Heart left ventricle (tissue), 13 donors: Measurements from ENCODE around the gene LPIN1.

Experiments used
- POLR2A ChIP-seq, 2 donors: fragments of 450-650 bp; IDR thresholded peaks; one replicate each; pipeline ENCODE4 v1.6.1; 2017; ENCODE audit warnings: antibody characterized with exemption in 2 of 2, mild to moderate bottlenecking in 2 of 2, moderate library complexity in 2 of 2
- TF ChIP-seq, protein P1 (sequence below), 12 donors: fragments of 200-600 bp; sonication (generic) in 4 of 12; IDR thresholded peaks; one replicate each; pipeline versions ENCODE4 v1.5.0 to v1.8.0; 2018 to 2022; ENCODE audit warnings: antibody characterized with exemption in 12 of 12, mild to moderate bottlenecking in 5 of 12
- donor health status: ischemic (EF 13 %, LVEDD 7.1; RV severe dilation, severe dysfunction).
- donor health status: DM: no; HTN: yes; CAD: no.
- donor health status: DM: no; HTN: no; CAD: no.
- donor health status: ischemic (EF 25% LVEDD 6.9; RV normal size, moderate dysfunction).
- donor health status: ischemic (EF 25% LVEDD 5.7; RV mildly dilated, moderate dysfunction).
- donor health status: ischemic (EF 35%, LVEDD 5.7; RV mildly dilated, moderate dysfunction).
- donor health status: nonischemic (EF 11% LVEDD 7.7; RV severe dilation, severe dysfunction).
- donor health status: DM: yes; HTN: yes; CAD: no.
- donor health status: PGD.
- donor health status: ischemic (EF 29% LVEDD 5.4; RV normal size, mild dysfunction).
- donor health status: nonischemic (EF 23%, LVEDD 6.1; RV moderate dilation, normal function).

DNA sequence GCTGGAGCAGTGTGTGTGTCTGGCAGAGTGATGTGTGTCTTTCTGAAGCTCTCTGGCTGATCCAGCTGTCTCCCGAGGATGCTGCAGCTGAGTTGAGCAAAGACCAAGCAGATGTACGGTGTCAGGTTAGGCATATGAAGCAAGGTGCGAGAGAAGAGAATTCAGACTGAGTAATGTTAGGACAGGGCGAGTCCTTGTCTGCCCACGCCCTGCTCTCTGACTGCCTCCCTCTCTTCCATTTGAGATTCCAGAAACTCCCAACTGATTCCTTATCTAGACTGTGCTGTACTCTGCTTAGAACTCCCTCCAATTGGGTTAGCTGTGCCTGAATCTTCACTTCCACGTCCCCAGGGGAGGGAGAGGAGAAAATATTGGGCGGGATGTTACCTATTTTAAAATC, 25.7 kb upstream of the LPIN1 start:
- TF ChIP-seq, protein P1, sequence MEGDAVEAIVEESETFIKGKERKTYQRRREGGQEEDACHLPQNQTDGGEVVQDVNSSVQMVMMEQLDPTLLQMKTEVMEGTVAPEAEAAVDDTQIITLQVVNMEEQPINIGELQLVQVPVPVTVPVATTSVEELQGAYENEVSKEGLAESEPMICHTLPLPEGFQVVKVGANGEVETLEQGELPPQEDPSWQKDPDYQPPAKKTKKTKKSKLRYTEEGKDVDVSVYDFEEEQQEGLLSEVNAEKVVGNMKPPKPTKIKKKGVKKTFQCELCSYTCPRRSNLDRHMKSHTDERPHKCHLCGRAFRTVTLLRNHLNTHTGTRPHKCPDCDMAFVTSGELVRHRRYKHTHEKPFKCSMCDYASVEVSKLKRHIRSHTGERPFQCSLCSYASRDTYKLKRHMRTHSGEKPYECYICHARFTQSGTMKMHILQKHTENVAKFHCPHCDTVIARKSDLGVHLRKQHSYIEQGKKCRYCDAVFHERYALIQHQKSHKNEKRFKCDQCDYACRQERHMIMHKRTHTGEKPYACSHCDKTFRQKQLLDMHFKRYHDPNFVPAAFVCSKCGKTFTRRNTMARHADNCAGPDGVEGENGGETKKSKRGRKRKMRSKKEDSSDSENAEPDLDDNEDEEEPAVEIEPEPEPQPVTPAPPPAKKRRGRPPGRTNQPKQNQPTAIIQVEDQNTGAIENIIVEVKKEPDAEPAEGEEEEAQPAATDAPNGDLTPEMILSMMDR (IDR thresholded peaks at IDR 0.05): no peak
- TF ChIP-seq POLR2A (IDR thresholded peaks at IDR 0.05): no peak
